Kidney (tissue), 14 donors: Measurements from ENCODE around the gene TIGAR. TPM values are rescaled to one million over a fixed set of nuclear protein-coding genes. Genes with fewer than 3 reads are reported as not detected.

Experiments used
- DNase-seq, 5 donors: peaks; one replicate each; pipeline ENCODE4 v3.0.0-alpha.2; 2013 to 2020
- FAIRE-seq: peaks from 2 replicates; lab custom pipeline; 2012; peaks lifted over from hg19 to GRCh38; lab: Jason Lieb, UNC
- H3K27ac ChIP-seq, 2 donors: one replicate each; pipeline ENCODE4 v1.7.0; 2013; ENCODE audit warnings: low read depth in 2 of 2, low read length in 2 of 2, inconsistent platforms in 1 of 2
- H3K27me3 ChIP-seq: one replicate; pipeline ENCODE4 v1.7.1; 2013; ENCODE audit warnings: low read length, inconsistent platforms; ENCODE audit not compliant: control insufficient read depth, insufficient read depth
- H3K36me3 ChIP-seq, 3 donors: one replicate each; pipeline versions ENCODE4 v1.7.0 to v1.7.1; 2013; ENCODE audit warnings: low read length in 3 of 3, control low read depth in 1 of 3, inconsistent platforms in 1 of 3; ENCODE audit not compliant: insufficient read depth in 3 of 3, control insufficient read depth in 2 of 3
- H3K4me1 ChIP-seq, 3 donors: one replicate each; pipeline versions ENCODE4 v1.7.0 to v1.7.1; 2013; ENCODE audit warnings: low read length in 3 of 3, inconsistent platforms in 1 of 3, low read depth in 1 of 3; ENCODE audit not compliant: control insufficient read depth in 2 of 3, insufficient read depth in 2 of 3
- H3K4me3 ChIP-seq, 3 donors: one replicate each; pipeline versions ENCODE4 v1.7.0 to v1.8.1; 2013; ENCODE audit warnings: low read length in 3 of 3, control low read depth in 1 of 3, inconsistent platforms in 1 of 3
- H3K9ac ChIP-seq, 3 donors: one replicate each; pipeline versions ENCODE4 v1.7.0 to v1.7.1; 2013; ENCODE audit warnings: low read length in 3 of 3, control low read depth in 1 of 3, inconsistent platforms in 1 of 3
- H3K9me3 ChIP-seq, 3 donors: one replicate each; pipeline versions ENCODE4 v1.7.0 to v1.7.1; 2013; ENCODE audit warnings: low read length in 3 of 3, control low read depth in 1 of 3, inconsistent platforms in 1 of 3; ENCODE audit not compliant: control insufficient read depth in 2 of 3, insufficient read depth in 1 of 3
- CTCF ChIP-seq: IDR thresholded peaks from 3 replicates; pipeline ENCODE4 v1.5.1; 2012; ENCODE audit warnings: mild to moderate bottlenecking, moderate library complexity, borderline replicate concordance; ENCODE audit not compliant: insufficient read depth; ENCODE audit errors: extremely low read depth
- intact Hi-C: fragments of 100-400 bp; cut with DNase I; formaldehyde crosslinking; loops from one replicate; pipeline ENCODE4 v1.11.1; 2022
- polyA plus RNA-seq: library from polyadenylated mRNA; stranded (reverse); fragments of 350-450 nt; fragmentation: Illumina TruSeq; extraction: RNeasy Lipid Tissue Mini Kit (QIAGEN cat#74804); gene quantifications from one replicate; pipeline ENCODE4 v1.2.3, GENCODE V29; 2014; ENCODE audit warnings: low read depth, low replicate concordance; ENCODE audit not compliant: insufficient read depth
- total RNA-seq: library from RNA; stranded (reverse); fragmentation: NEBNext Ultra II Directional; extraction: Animal tissue kit (Norgen Biotek cat#: 25700); gene quantifications from one replicate; pipeline ENCODE4 v1.2.1, GENCODE V29; 2021
- donor health status: control.
- donor health status: control.
- donor health status: control.
- donor health status: control.
- donor health status: control.
- donor health status: DM: yes; HTN: yes; CAD: no.
- donor health status: Normal renal cell carcinoma (clear cell type).

TIGAR gene
- total and polyA plus RNA-seq, 2 donors from 2014 or later = 3.6 to 11.8 TPM

- no peak overlapping the region for H3K9ac ChIP-seq
- H3K36me3 ChIP-seq = no peaks in the 10 kb centered on the region
- intact Hi-C loops = no loop called here
- no peak overlapping the region for H3K4me3 ChIP-seq
- no peak for TF ChIP-seq CTCF
- no peaks in the 10 kb centered on the region for H3K27me3 ChIP-seq
- no peaks in the 10 kb centered on the region for H3K9me3 ChIP-seq
- H3K4me1 ChIP-seq = no peaks in the 10 kb centered on the region
- no peak overlapping the region for H3K27ac ChIP-seq
- DNase-seq (no peak), FAIRE-seq (no peak)
These were observed 57.8 kb downstream of the TIGAR start for GRCh38 chr12:4378772-4379171.

GRCh38 chr12:4379405-4379804 is 58.4 kb downstream of the TIGAR start, which contains the start of gene FGF23:
Gene FGF23, minus strand, starts transcription at chr12:4379712. Its CDS starts 130 bp downstream, at chr12:4379582.
- intact Hi-C loops = no loop called here
- Histone ChIP-seq H3K27ac (no peak within 1 kb of the TSS), H3K4me3 (no peak within 1 kb of the TSS), H3K9ac (no peak within 1 kb of the TSS), H3K9me3 (no peaks in the 10 kb centered on the region), H3K36me3 (no peaks in the 10 kb centered on the region), H3K4me1 (no peaks in the 10 kb centered on the region), H3K27me3 (no peaks in the 10 kb centered on the region)
- DNase-seq (peak in 4 of 5 donors; percentile 78 to 81 (median 80)), FAIRE-seq (no peak)
- TF ChIP-seq CTCF = no peak

GRCh38 chr12:4380332-4380731 is 59.3 kb downstream of the TIGAR start:
- FAIRE-seq = no peak
- Histone ChIP-seq H3K4me3 (no peak overlapping the region), H3K36me3 (no peaks in the 10 kb centered on the region), H3K4me1 (no peaks in the 10 kb centered on the region), H3K27me3 (no peaks in the 10 kb centered on the region), H3K9ac (no peak overlapping the region), H3K27ac (no peak overlapping the region), H3K9me3 (no peaks in the 10 kb centered on the region)
- TF ChIP-seq CTCF = no peak
- no peak for DNase-seq
- intact Hi-C loops = no loop called here

- no peak for TF ChIP-seq CTCF
- intact Hi-C loops = no loop called here
- H3K27me3 ChIP-seq = no peaks in the 10 kb centered on the region
- H3K4me1 ChIP-seq = no peaks in the 10 kb centered on the region
- no peaks in the 10 kb centered on the region for H3K9me3 ChIP-seq
- no peak overlapping the region for H3K9ac ChIP-seq
- no peak overlapping the region for H3K4me3 ChIP-seq
- FAIRE-seq (no peak), DNase-seq (peak in 1 of 5 donors; percentile 4)
- no peak overlapping the region for H3K27ac ChIP-seq
- H3K36me3 ChIP-seq = no peaks in the 10 kb centered on the region
These were observed 62.4 kb downstream of the TIGAR start for GRCh38 chr12:4383304-4383865.
